Urothelium cell line (cell line): ENCODE data around the gene DGCR2.

Source experiments
- DNase-seq: peaks from one replicate; pipeline ENCODE4 v3.0.0; 2011; ENCODE audit warnings: low spot score, mixed read lengths
- FAIRE-seq: peaks from 2 replicates; lab custom pipeline; 2011; peaks lifted over from hg19 to GRCh38; lab: Jason Lieb, UNC

Gene DGCR2

GRCh38 chr22:19146215-19146968, 24.2 kb upstream of the DGCR2 start:
- FAIRE-seq (no peak), DNase-seq (no peak)

- DNase-seq: no peak
- no peak for FAIRE-seq
Measured at GRCh38 chr22:19143967-19144400, 21.8 kb upstream of the DGCR2 start.

GRCh38 chr22:19143212-19143611, 21.0 kb upstream of the DGCR2 start:
- DNase-seq (no peak), FAIRE-seq (no peak)

GRCh38 chr22:19142394-19142793, 20.2 kb upstream of the DGCR2 start:
- DNase-seq (no peak), FAIRE-seq (no peak)

- FAIRE-seq: no peak
Measured at GRCh38 chr22:19139974-19140373, 17.8 kb upstream of the DGCR2 start.

GRCh38 chr22:19139001-19139356, 16.8 kb upstream of the DGCR2 start:
- FAIRE-seq: no peak
- no peak for DNase-seq

More at GRCh38 chr22:19139974-19140373, 17.8 kb upstream of the DGCR2 start:
- DNase-seq: no peak

GRCh38 chr22:19138217-19139000, 16.2 kb upstream of the DGCR2 start:
- DNase-seq (no peak), FAIRE-seq (no peak)

GRCh38 chr22:19137384-19138216, 15.4 kb upstream of the DGCR2 start:
- no peak for DNase-seq
- no peak for FAIRE-seq

- FAIRE-seq: no peak
Measured at GRCh38 chr22:19136915-19137314, 14.7 kb upstream of the DGCR2 start.

GRCh38 chr22:19134874-19135273, 12.7 kb upstream of the DGCR2 start:
- FAIRE-seq: no peak
- no peak for DNase-seq

More at GRCh38 chr22:19136915-19137314, 14.7 kb upstream of the DGCR2 start:
- DNase-seq: no peak

- DNase-seq (no peak), FAIRE-seq (no peak)
Measured at GRCh38 chr22:19134176-19134831, 12.1 kb upstream of the DGCR2 start.

GRCh38 chr22:19133561-19133960, 11.3 kb upstream of the DGCR2 start:
- FAIRE-seq (no peak), DNase-seq (no peak)

GRCh38 chr22:19132693-19133400, 10.6 kb upstream of the DGCR2 start:
- FAIRE-seq (no peak), DNase-seq (no peak)

- DNase-seq (no peak), FAIRE-seq (no peak)
Measured at GRCh38 chr22:19132153-19132552, 9.9 kb upstream of the DGCR2 start.

- DNase-seq: no peak
- no peak for FAIRE-seq
Measured at GRCh38 chr22:19131685-19132015, 9.4 kb upstream of the DGCR2 start.

GRCh38 chr22:19130959-19131684, 8.9 kb upstream of the DGCR2 start, which contains the start of gene TSSK2:
Gene TSSK2 (plus strand): TSS chr22:19131308. CDS start chr22:19131400, 92 bp downstream.
- DNase-seq (no peak), FAIRE-seq (no peak)

GRCh38 chr22:19129871-19130270, 7.7 kb upstream of the DGCR2 start:
- DNase-seq: no peak
- FAIRE-seq: no peak

GRCh38 chr22:19128946-19129727, 6.9 kb upstream of the DGCR2 start:
- no peak for FAIRE-seq
- DNase-seq: no peak

- no peak for FAIRE-seq
- no peak for DNase-seq
Measured at GRCh38 chr22:19128009-19128401, 5.8 kb upstream of the DGCR2 start.
